Activated B cell treated with CpG ODN at 0.5 μM for 24 hours (primary cell): ENCODE measurements around the gene DACT3. TPM values are rescaled to one million over a fixed set of nuclear protein-coding genes. Genes with fewer than 3 reads are reported as not detected.

Source experiments
- ATAC-seq: fragments of 200-7000 bp; cut with Tn5 transposase; one replicate; pipeline ENCODE4 v1.10.0; 2021; ENCODE audit warnings: low read depth, mild to moderate bottlenecking, moderate library complexity
- CTCF ChIA-PET: fragments of 350-600 bp; sonication (Branson Sonifier 250); formaldehyde crosslinking; loops from one replicate; lab custom pipeline; 2021; ENCODE audit warnings: antibody characterized with exemption; lab: Charles Lee
- POLR2A ChIA-PET: fragments of 350-600 bp; sonication (Branson Sonifier 250); formaldehyde crosslinking; loops from one replicate; lab custom pipeline; 2021; ENCODE audit warnings: antibody characterized with exemption; lab: Charles Lee
- DNase-seq: peaks from one replicate; pipeline ENCODE4 v3.0.0; 2022
- H3K27ac Mint-ChIP-seq: one replicate; pipeline ENCODE4 v1.8.0; 2020; ENCODE audit warnings: mixed read lengths
- H3K27me3 Mint-ChIP-seq: one replicate; pipeline ENCODE4 v1.8.0; 2021; ENCODE audit warnings: mixed read lengths
- H3K36me3 Mint-ChIP-seq: one replicate; pipeline ENCODE4 v1.8.0; 2021; ENCODE audit warnings: low read depth, mixed read lengths
- H3K4me1 Mint-ChIP-seq: one replicate; pipeline ENCODE4 v1.8.0; 2021; ENCODE audit warnings: mixed read lengths
- H3K4me3 Mint-ChIP-seq: one replicate; pipeline ENCODE4 v1.8.0; 2020; ENCODE audit warnings: mild to moderate bottlenecking, mixed read lengths
- H3K9me3 Mint-ChIP-seq: one replicate; pipeline ENCODE4 v1.8.0; 2020; ENCODE audit warnings: mixed read lengths
- CTCF ChIP-seq: fragments of 200-600 bp; IDR thresholded peaks from one replicate; pipeline ENCODE4 v1.8.0; 2022; ENCODE audit warnings: antibody characterized with exemption, mild to moderate bottlenecking
- intact Hi-C: fragments of 100-400 bp; cut with micrococcal nuclease; formaldehyde crosslinking; loops from one replicate; pipeline ENCODE4 v1.15.1; 2024
- total RNA-seq: library from RNA; stranded (reverse); gene quantifications from 2 replicates; pipeline ENCODE4 v1.2.3, GENCODE V29; 2022

The DACT3 gene
- total RNA-seq, 1 donor from 2014 or later = 0.75 TPM

GRCh38 chr19:46650445-46650844 is 10.5 kb downstream of the DACT3 start:
- H3K4me1 Mint-ChIP-seq = peaks cover 6% of the 10 kb centered on the region
- TF ChIP-seq CTCF = no peak
- H3K27me3 Mint-ChIP-seq = peaks cover 53% of the 10 kb centered on the region
- no peaks in the 10 kb centered on the region for H3K36me3 Mint-ChIP-seq
- peaks cover 10% of the 10 kb centered on the region for H3K9me3 Mint-ChIP-seq
- ChIA-PET CTCF (no interaction called here), POLR2A (no interaction called here)
- DNase-seq (no peak), ATAC-seq (no peak)
- no peak overlapping the region for H3K4me3 Mint-ChIP-seq
- intact Hi-C loops = no loop called here
- H3K27ac Mint-ChIP-seq = no peak overlapping the region

- intact Hi-C loops = no loop called here
- DNase-seq (no peak), ATAC-seq (no peak)
- peaks cover 6% of the 10 kb centered on the region for H3K4me1 Mint-ChIP-seq
- no peaks in the 10 kb centered on the region for H3K36me3 Mint-ChIP-seq
- peaks cover 46% of the 10 kb centered on the region for H3K27me3 Mint-ChIP-seq
- TF ChIP-seq CTCF = no peak
- CTCF ChIA-PET = no interaction called here
- no peak overlapping the region for H3K4me3 Mint-ChIP-seq
- POLR2A ChIA-PET = interaction anchor here (1.0 kb wide), 1 partner anchor 31 kb away, joined by 3 read pairs; no protein-coding TSS in a partner anchor
- no peak overlapping the region for H3K27ac Mint-ChIP-seq
- peaks cover 10% of the 10 kb centered on the region for H3K9me3 Mint-ChIP-seq
Observed at GRCh38 chr19:46648961-46649960, 11.7 kb downstream of the DACT3 start.

GRCh38 chr19:46648060-46648960 is 12.7 kb downstream of the DACT3 start:
- Mint-ChIP-seq H3K27me3 (peaks cover 41% of the 10 kb centered on the region), H3K9me3 (peaks cover 10% of the 10 kb centered on the region), H3K4me1 (peaks cover 6% of the 10 kb centered on the region), H3K36me3 (no peaks in the 10 kb centered on the region), H3K4me3 (peak overlapping the region; percentile 57), H3K27ac (peak overlapping the region; percentile 78)
- ChIA-PET CTCF (no interaction called here), POLR2A (interaction anchor here (1.0 kb wide), 1 partner anchor 30 kb away, joined by 3 read pairs; no protein-coding TSS in a partner anchor)
- peak; percentile 37 for ATAC-seq
- intact Hi-C loops = no loop called here
- TF ChIP-seq CTCF = no peak
- no peak for DNase-seq

- POLR2A ChIA-PET = no interaction called here
- no peak for DNase-seq
Observed at GRCh38 chr19:46646402-46646801, 14.6 kb downstream of the DACT3 start.

More at GRCh38 chr19:46646402-46646801, 14.6 kb downstream of the DACT3 start:
- no peak for ATAC-seq
- CTCF ChIA-PET = interaction anchor here (1.4 kb wide), 1 partner anchor 16 kb away, joined by 4 read pairs; no protein-coding TSS in a partner anchor
- peaks cover 6% of the 10 kb centered on the region for H3K4me1 Mint-ChIP-seq
- no peaks in the 10 kb centered on the region for H3K36me3 Mint-ChIP-seq
- no peak for TF ChIP-seq CTCF
- no peak overlapping the region for H3K4me3 Mint-ChIP-seq
- peaks cover 33% of the 10 kb centered on the region for H3K27me3 Mint-ChIP-seq
- peaks cover 10% of the 10 kb centered on the region for H3K9me3 Mint-ChIP-seq
- no peak overlapping the region for H3K27ac Mint-ChIP-seq
- intact Hi-C loops = no loop called here
